PFSK-1 (cell line): ENCODE data around the gene TMEM63A.

Experiments used
- POLR2AphosphoS5 ChIP-seq: IDR thresholded peaks from 2 replicates; pipeline ENCODE4 v1.6.1; 2012; ENCODE audit warnings: low read depth, mild to moderate bottlenecking, control low read depth, low read length, moderate library complexity
- REST ChIP-seq, 2 experiments: IDR thresholded peaks; 2 replicates each; pipeline versions ENCODE4 v1.6.1 to v1.8.0; 2011 to 2012; ENCODE audit warnings: low read depth in 2 of 2, low read length in 2 of 2, control low read depth in 1 of 2, inconsistent platforms in 1 of 2, mild to moderate bottlenecking in 1 of 2, moderate library complexity in 1 of 2; ENCODE audit not compliant: insufficient read depth in 1 of 2
- TAF1 ChIP-seq: IDR thresholded peaks from 2 replicates; pipeline ENCODE4 v1.6.1; 2012; ENCODE audit warnings: low read length, control low read depth, borderline replicate concordance; ENCODE audit not compliant: insufficient read depth

DNA sequence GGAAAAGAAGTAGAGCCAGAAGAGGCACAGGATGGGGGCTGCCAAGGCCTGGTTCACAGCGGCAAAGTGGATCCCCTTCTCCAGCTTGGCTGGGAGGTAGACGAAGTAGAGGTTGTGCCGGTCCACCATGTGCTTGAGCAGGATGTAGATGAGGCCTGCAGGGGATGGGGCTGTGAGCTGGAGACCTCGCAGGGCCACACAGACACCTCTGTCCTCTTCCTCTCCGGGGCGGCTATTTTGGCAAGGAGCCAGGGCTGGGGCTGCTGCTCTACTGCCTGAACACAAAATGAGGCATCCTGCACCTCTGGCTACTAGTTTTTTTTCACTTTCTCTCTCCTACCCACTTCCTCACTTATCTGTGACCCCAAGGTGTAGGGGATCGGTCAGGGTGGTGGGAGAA lies 32.3 kb downstream of the TMEM63A start:
- TF ChIP-seq REST (IDR thresholded peaks at IDR 0.05; ENCODE audit: insufficient read depth in 1 of 2, low read depth in 2 of 2, low read length in 2 of 2) (no peak), POLR2AphosphoS5 (no peak), TAF1 (no peak)
